HCT116 (cell line): ENCODE results near the gene GPR180. TPM values are rescaled to one million over a fixed set of nuclear protein-coding genes. Genes with fewer than 3 reads are reported as not detected.

ENCODE experiments used
- ATAC-seq: fragments of 200-7000 bp; cut with Tn5 transposase; 2 replicates; pipeline ENCODE4 v1.9.1; 2020; ENCODE audit warnings: mild to moderate bottlenecking, moderate library complexity
- BruUV-seq: library from RNA; stranded (reverse); fragments of 400-500 nt; replicated peaks from 2 replicates; lab custom pipeline; 2021; lab: Mats Ljungman, UMichigan
- CTCF ChIA-PET: fragments of 300-600 bp; sonication (Branson Sonifier 250); formaldehyde crosslinking; loops from one replicate; lab custom pipeline; 2021; ENCODE audit warnings: antibody characterized with exemption; lab: Charles Lee
- POLR2A ChIA-PET: fragments of 300-600, 350-600 bp; sonication (Branson Sonifier 250); formaldehyde crosslinking; loops from one replicate; lab custom pipeline; 2021; ENCODE audit warnings: antibody characterized with exemption; lab: Charles Lee
- RAD21 ChIA-PET, 2 experiments: fragments of 300-600 bp; sonication (Branson Sonifier 250); formaldehyde crosslinking; loops; one replicate each; lab custom pipeline; 2023; ENCODE audit warnings: low total read pairs in 2 of 2; ENCODE audit not compliant: uncharacterized antibody in 2 of 2, unreplicated experiment in 2 of 2, low non-redundant PET in 1 of 2; lab: Charles Lee
- DNase-seq: peaks from one replicate; pipeline ENCODE4 v3.0.0-alpha.2; 2010; ENCODE audit warnings: low read depth, low spot score
- H2AFZ ChIP-seq: fragments of 200-600 bp; shearing (Covaris generic), sonication (generic); 2 replicates; pipeline ENCODE4 v1.6.1; 2017; ENCODE audit warnings: low read depth, mixed run types, mixed read lengths, antibody characterized with exemption, low read length; ENCODE audit not compliant: poor library complexity, severe bottlenecking
- H3K27ac ChIP-seq: 2 replicates; pipeline ENCODE4 v1.5.1; 2012; ENCODE audit warnings: low read depth, low read length
- H3K27me3 ChIP-seq: fragments of 200-600 bp; sonication (generic); 2 replicates; pipeline ENCODE4 v1.6.1; 2016; ENCODE audit warnings: mixed run types, low read length, mixed read lengths; ENCODE audit not compliant: insufficient read depth
- H3K36me3 ChIP-seq, 2 experiments: fragments of 200-500 bp in 1 of 2; fragments of 200-600 bp in 1 of 2; sonication (Bioruptor generic) in 1 of 2; sonication (generic) in 1 of 2; 2 replicates each; pipeline versions ENCODE4 v1.5.1 to v1.6.1; 2014 to 2016; ENCODE audit warnings: low read length in 2 of 2, inconsistent platforms in 1 of 2, mixed read lengths in 1 of 2, mixed run types in 1 of 2; ENCODE audit not compliant: insufficient read depth in 2 of 2, control insufficient read depth in 1 of 2
- H3K4me1 ChIP-seq, 2 experiments: fragments of 200-600 bp in 1 of 2; sonication (generic) in 1 of 2; 2 replicates each; pipeline versions ENCODE4 v1.5.1 to v1.6.1; 2012 to 2017; ENCODE audit warnings: low read length in 2 of 2, inconsistent platforms in 1 of 2, mild to moderate bottlenecking in 1 of 2, mixed read lengths in 1 of 2, mixed run types in 1 of 2, moderate library complexity in 1 of 2; ENCODE audit not compliant: insufficient read depth in 2 of 2, control insufficient read depth in 1 of 2
- H3K4me2 ChIP-seq: fragments of 200-600 bp; sonication (generic); 2 replicates; pipeline ENCODE4 v1.6.1; 2017; ENCODE audit warnings: mixed run types, low read length, mixed read lengths
- H3K4me3 ChIP-seq, 2 experiments: fragments of 200-600 bp in 1 of 2; sonication (generic) in 1 of 2; replicated peaks in 1 of 2; 2 replicates each; pipeline ENCODE4 v1.5.1; 2011 to 2016; ENCODE audit warnings: low read length in 2 of 2, control low read depth in 1 of 2, low read depth in 1 of 2, mild to moderate bottlenecking in 1 of 2, mixed read lengths in 1 of 2, mixed run types in 1 of 2
- H3K79me2 ChIP-seq: fragments of 200-600 bp; sonication (generic); 2 replicates; pipeline ENCODE4 v1.6.1; 2017; ENCODE audit warnings: mild to moderate bottlenecking, mixed run types, low read length, moderate library complexity, mixed read lengths; ENCODE audit not compliant: insufficient read depth
- H3K9ac ChIP-seq: fragments of 200-600 bp; sonication (generic); 2 replicates; pipeline ENCODE4 v1.6.1; 2016; ENCODE audit warnings: low read length, mixed read lengths
- H3K9me2 ChIP-seq: fragments of 200-600 bp; sonication (generic), shearing (Covaris generic); 2 replicates; pipeline ENCODE4 v1.6.1; 2017; ENCODE audit warnings: mixed run types, mild to moderate bottlenecking, moderate library complexity; ENCODE audit not compliant: insufficient read depth
- H3K9me3 ChIP-seq, 2 experiments: fragments of 200-500 bp in 1 of 2; fragments of 200-600 bp in 1 of 2; sonication (Bioruptor generic) in 1 of 2; sonication (generic) in 1 of 2; 2 replicates each; pipeline ENCODE4 v1.6.1; 2014 to 2017; ENCODE audit warnings: low read length in 2 of 2, mixed read lengths in 2 of 2, inconsistent platforms in 1 of 2, low read depth in 1 of 2, mild to moderate bottlenecking in 1 of 2, mixed run types in 1 of 2, moderate library complexity in 1 of 2; ENCODE audit not compliant: control insufficient read depth in 1 of 2, insufficient read depth in 1 of 2
- H4K20me1 ChIP-seq: fragments of 200-600 bp; sonication (generic), shearing (Covaris generic); 2 replicates; pipeline ENCODE4 v1.6.1; 2017; ENCODE audit warnings: mixed run types, mild to moderate bottlenecking, moderate library complexity; ENCODE audit not compliant: insufficient read depth
- CBX3 ChIP-seq: IDR thresholded peaks from 2 replicates; pipeline ENCODE4 v1.6.1; 2012; ENCODE audit warnings: low read depth
- CEBPB ChIP-seq: IDR thresholded peaks from 2 replicates; pipeline ENCODE4 v1.6.1; 2012; ENCODE audit warnings: low read depth
- CTCF ChIP-seq, 3 experiments: fragments of 200-600 bp in 1 of 3; sonication (generic) in 1 of 3; IDR thresholded peaks in 2 of 3; conservative IDR thresholded peaks in 1 of 3; 2 replicates each; pipeline ENCODE4 v1.5.1; 2012 to 2017; ENCODE audit warnings: low read depth in 2 of 3, low read length in 2 of 3, antibody characterized with exemption in 1 of 3, borderline replicate concordance in 1 of 3, control low read depth in 1 of 3, mild to moderate bottlenecking in 1 of 3, mixed read lengths in 1 of 3, mixed run types in 1 of 3, moderate library complexity in 1 of 3; ENCODE audit not compliant: insufficient read depth in 1 of 3
- EZH2 ChIP-seq: fragments of 200-600 bp; sonication (generic); IDR thresholded peaks from 2 replicates; pipeline ENCODE4 v1.6.1; 2017; ENCODE audit warnings: antibody characterized with exemption, mixed run types
- EZH2phosphoT487 ChIP-seq: fragments of 200-600 bp; IDR thresholded peaks from 2 replicates; pipeline ENCODE4 v1.6.1; 2018; ENCODE audit warnings: antibody characterized with exemption, borderline replicate concordance
- MAX ChIP-seq: IDR thresholded peaks from 2 replicates; pipeline ENCODE4 v1.6.1; 2012
- RAD21 ChIP-seq: IDR thresholded peaks from 2 replicates; pipeline ENCODE4 v1.6.1; 2012; ENCODE audit warnings: low read depth, mild to moderate bottlenecking
- REST ChIP-seq: IDR thresholded peaks from 2 replicates; pipeline ENCODE4 v1.6.1; 2012; ENCODE audit warnings: low read depth
- SIN3A ChIP-seq: IDR thresholded peaks from 2 replicates; pipeline ENCODE4 v1.6.1; 2012; ENCODE audit warnings: low read depth
- SRF ChIP-seq: IDR thresholded peaks from 2 replicates; pipeline ENCODE4 v1.6.1; 2012; ENCODE audit warnings: low read depth
- TCF7L2 ChIP-seq: IDR thresholded peaks from 2 replicates; pipeline ENCODE4 v1.7.0; 2011; ENCODE audit warnings: borderline replicate concordance, inconsistent platforms; ENCODE audit not compliant: insufficient read depth, insufficient read length; ENCODE audit errors: extremely low read depth
- YY1 ChIP-seq: IDR thresholded peaks from 2 replicates; pipeline ENCODE4 v1.6.1; 2011; ENCODE audit warnings: low read length, low read depth, moderate library complexity, mild to moderate bottlenecking; ENCODE audit not compliant: insufficient replicate concordance; ENCODE audit errors: extremely low read depth
- ZFX ChIP-seq: fragments of 450-650 bp; IDR thresholded peaks from 2 replicates; pipeline ENCODE4 v1.6.1; 2017
- intact Hi-C: fragments of 100-400 bp; cut with micrococcal nuclease; formaldehyde crosslinking; loops from 2 replicates; pipeline ENCODE4 v1.10.0; 2022
- total RNA-seq: library from RNA; stranded (reverse); gene quantifications from one replicate; pipeline ENCODE4 v1.2.1, GENCODE V29; 2021; ENCODE audit not compliant: unreplicated experiment
- TF ChIP-seq, protein P1 (sequence below): IDR thresholded peaks from 2 replicates; pipeline ENCODE4 v1.6.1; 2012

GPR180 gene
- total RNA-seq, 1 experiment from 2014 or later: 6.4 TPM

DNA sequence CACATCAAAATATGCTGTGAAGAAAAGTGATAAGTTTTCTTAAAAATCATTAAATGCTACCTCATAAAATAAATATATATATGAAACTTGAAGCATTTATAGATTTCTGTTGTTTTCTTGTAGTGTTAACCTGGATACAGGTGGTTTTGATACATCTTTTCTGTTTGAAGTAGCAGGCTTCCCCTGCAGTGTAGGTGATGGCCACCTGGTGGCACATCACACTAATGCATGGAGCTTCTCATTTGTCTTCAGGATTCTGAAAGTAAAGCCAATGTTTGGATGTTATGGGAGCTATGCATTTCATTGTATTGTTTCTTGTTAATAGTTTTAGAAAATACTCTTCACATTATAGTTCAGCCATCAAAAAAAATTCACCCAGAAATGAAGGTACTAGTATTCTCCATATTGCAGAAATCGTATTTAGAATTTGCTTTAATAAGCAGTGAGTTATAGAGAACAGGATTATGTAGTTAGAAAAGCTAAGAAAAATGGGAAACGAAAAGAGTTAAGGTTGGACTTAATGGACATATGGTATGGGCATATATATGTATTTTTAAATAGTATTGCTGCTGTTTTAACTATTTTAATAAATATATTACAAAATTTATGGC, 18.7 kb downstream of the GPR180 start:
- Histone ChIP-seq H3K36me3 (peaks cover 0 to 3% of the 10 kb centered on the region in 2 experiments; a peak in 2 of 4 replicates), H3K4me3 (no peak overlapping the region), H3K27me3 (no peaks in the 10 kb centered on the region), H3K27ac (no peak overlapping the region), H3K79me2 (no peaks in the 10 kb centered on the region), H3K9me3 (no peaks in the 10 kb centered on the region), H4K20me1 (peaks cover 4% of the 10 kb centered on the region; the same call in 1 of the 2 replicates), H3K4me1 (no peaks in the 10 kb centered on the region), H3K4me2 (no peak overlapping the region), H3K9me2 (no peaks in the 10 kb centered on the region), H2AFZ (no peak overlapping the region), H3K9ac (no peak overlapping the region)
- TF ChIP-seq SRF (no peak), CTCF (IDR thresholded peaks at IDR 0.05 in 2 of 3, conservative IDR thresholded peaks at IDR 0.05 in 1 of 3; ENCODE audit: borderline replicate concordance in 1 of 3, insufficient read depth in 1 of 3, low read depth in 2 of 3, low read length in 2 of 3) (peak; percentile 41 to 79 (median 76); a peak in 5 of 6 replicates), RAD21 (peak; percentile 51)
- ChIA-PET CTCF (interaction anchor here (0.6 to 7.4 kb wide), 11 partner anchors 10 to 784 kb away, joined by 3 to 110 read pairs (median 5); no protein-coding TSS in a partner anchor), POLR2A (no interaction called here), RAD21 (interaction anchor here in 1 of 2 experiments (0.6 kb wide), 1 partner anchor 224 kb away, joined by 3 read pairs; no protein-coding TSS in a partner anchor)
- ATAC-seq (peak; percentile 84), DNase-seq (peak; percentile 15)
- no TSS peak for BruUV-seq
- intact Hi-C loops: loop anchor here (1.0 kb wide), 1 partner anchor 784 kb away; no protein-coding TSS in a partner anchor

DNA sequence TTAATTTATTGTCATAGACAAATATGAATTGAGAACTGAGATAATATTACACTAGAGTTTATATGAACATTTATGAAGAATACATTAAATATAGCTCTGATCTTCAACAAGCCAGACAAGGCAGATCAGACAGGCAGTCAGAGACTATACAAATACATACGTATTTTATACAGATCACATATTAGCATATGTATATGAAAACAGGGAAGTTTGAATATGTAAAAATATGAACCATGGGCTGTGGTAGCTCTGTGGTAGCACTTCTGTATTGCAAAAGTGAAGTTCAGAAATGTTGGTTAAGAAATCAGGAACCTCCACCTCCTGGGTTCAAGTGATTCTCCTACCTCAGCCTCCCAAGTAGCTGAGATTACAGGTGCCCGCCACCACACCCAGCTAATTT, 20.7 kb downstream of the GPR180 start:
- Histone ChIP-seq H3K9ac (no peak overlapping the region), H3K4me3 (no peak overlapping the region), H3K27me3 (no peaks in the 10 kb centered on the region), H3K36me3 (peaks cover 3 to 5% of the 10 kb centered on the region in 2 experiments; a peak in 2 of 4 replicates), H3K9me2 (no peaks in the 10 kb centered on the region), H3K79me2 (no peaks in the 10 kb centered on the region), H2AFZ (no peak overlapping the region), H3K4me2 (no peak overlapping the region), H3K27ac (no peak overlapping the region), H4K20me1 (peaks cover 4% of the 10 kb centered on the region; the same call in 1 of the 2 replicates), H3K9me3 (no peaks in the 10 kb centered on the region), H3K4me1 (no peaks in the 10 kb centered on the region)
- ChIA-PET POLR2A (no interaction called here), RAD21 (no interaction called here), CTCF (no interaction called here)
- DNase-seq: no peak
- intact Hi-C loops: no loop called here
- ATAC-seq: no peak
- BruUV-seq: no TSS peak
- TF ChIP-seq ZFX (no peak), EZH2 (no peak), MAX (no peak), TCF7L2 (no peak), REST (no peak), YY1 (no peak), EZH2phosphoT487 (no peak), CEBPB (no peak), RAD21 (no peak), CBX3 (no peak), SIN3A (no peak)
- TF ChIP-seq, protein P1, sequence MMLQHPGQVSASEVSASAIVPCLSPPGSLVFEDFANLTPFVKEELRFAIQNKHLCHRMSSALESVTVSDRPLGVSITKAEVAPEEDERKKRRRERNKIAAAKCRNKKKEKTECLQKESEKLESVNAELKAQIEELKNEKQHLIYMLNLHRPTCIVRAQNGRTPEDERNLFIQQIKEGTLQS: no peak
